Measurements from ENCODE around the gene LYRM4.

Gene LYRM4

GRCh38 chr6:5208057-5208456, 52.7 kb downstream of the LYRM4 start:
- DNase-seq (ENCODE audit: low read depth): peak; percentile 87
- H3K4me3 ChIP-seq (ENCODE audit: low read length): no peak overlapping the region
- TF ChIP-seq CTCF (conservative IDR thresholded peaks at IDR 0.05; ENCODE audit: low read length): no peak

GRCh38 chr6:5206920-5207561, 53.7 kb downstream of the LYRM4 start:
- H3K4me3 ChIP-seq (ENCODE audit: low read length): no peak overlapping the region
- TF ChIP-seq CTCF (conservative IDR thresholded peaks at IDR 0.05; ENCODE audit: low read length): no peak
- DNase-seq (ENCODE audit: low read depth): no peak

- no peak overlapping the region for H3K4me3 ChIP-seq (ENCODE audit: low read length)
- no peak for TF ChIP-seq CTCF (conservative IDR thresholded peaks at IDR 0.05; ENCODE audit: low read length)
- DNase-seq (ENCODE audit: low read depth): peak; percentile 78
Measured at GRCh38 chr6:5205877-5206850, 54.6 kb downstream of the LYRM4 start.

GRCh38 chr6:5205035-5205507, 55.7 kb downstream of the LYRM4 start:
- H3K4me3 ChIP-seq (ENCODE audit: low read length): no peak overlapping the region
- peak; percentile 29 for DNase-seq (ENCODE audit: low read depth)
- no peak for TF ChIP-seq CTCF (conservative IDR thresholded peaks at IDR 0.05; ENCODE audit: low read length)

- TF ChIP-seq CTCF (conservative IDR thresholded peaks at IDR 0.05; ENCODE audit: low read length): no peak
- H3K4me3 ChIP-seq (ENCODE audit: low read length): no peak overlapping the region
- no peak for DNase-seq (ENCODE audit: low read depth)
Measured at GRCh38 chr6:5204376-5204775, 56.4 kb downstream of the LYRM4 start.

- DNase-seq (ENCODE audit: low read depth): no peak
- no peak for TF ChIP-seq CTCF (conservative IDR thresholded peaks at IDR 0.05; ENCODE audit: low read length)
- H3K4me3 ChIP-seq (ENCODE audit: low read length): no peak overlapping the region
Measured at GRCh38 chr6:5203546-5203945, 57.2 kb downstream of the LYRM4 start.

Data from AG10803 (cell line).